ENCODE data around the gene AGAP5.
A peak's percentile ranks its signal among the peaks of the same experiment; 100 is the strongest.

Gene AGAP5

DNA sequence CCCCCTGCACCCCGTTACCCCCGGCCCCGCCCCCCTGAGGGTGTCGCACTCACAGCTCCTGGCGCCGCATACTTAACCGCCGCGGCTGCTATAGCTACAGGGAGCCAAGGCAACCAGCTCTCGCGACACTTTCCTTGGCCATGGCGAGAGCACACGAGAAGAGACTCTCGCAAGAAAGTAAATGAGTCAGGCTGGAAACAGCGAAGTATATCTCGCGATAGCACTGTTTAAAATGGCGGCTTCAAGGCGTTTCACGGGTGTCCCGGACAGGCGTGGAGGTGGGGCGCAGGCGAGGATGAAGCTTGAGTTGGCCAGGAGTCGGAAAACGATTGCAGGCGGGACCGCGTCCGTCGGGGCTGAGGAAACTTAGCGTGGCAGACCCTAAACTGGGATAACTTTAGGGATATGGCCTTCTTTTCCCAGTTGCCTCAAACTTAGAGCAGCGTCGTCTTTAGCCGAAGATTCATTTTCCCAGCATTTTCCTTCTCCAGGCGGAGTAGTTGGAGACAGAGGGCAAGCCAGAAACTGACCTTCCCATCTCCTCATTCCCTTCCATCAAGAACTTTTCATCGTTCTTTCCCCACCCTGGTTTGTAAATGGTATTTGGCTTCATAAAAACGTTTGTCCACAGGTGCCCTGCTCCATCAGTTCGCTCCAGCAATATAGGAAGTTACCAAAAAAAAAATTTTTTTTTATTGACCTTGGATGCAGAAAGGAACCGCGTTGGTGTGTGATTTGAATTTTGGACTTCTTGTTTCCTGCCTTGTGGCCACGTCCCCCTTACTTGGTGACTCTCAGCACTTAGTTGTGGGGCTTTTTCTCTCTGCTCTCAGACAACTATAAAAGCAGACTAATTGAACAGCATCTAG is 71.8 kb downstream of the AGAP5 start:
- peak; percentile 96 for DNase-seq (ENCODE audit: low spot score)

GRCh38 chr10:73625004-73625883 is 72.7 kb downstream of the AGAP5 start:
- peak; percentile 36 for DNase-seq (ENCODE audit: low spot score)

Data from Ammon's horn (tissue), 1 donor.